Measurements from ENCODE around the gene EIPR1.

Gene EIPR1

DNA sequence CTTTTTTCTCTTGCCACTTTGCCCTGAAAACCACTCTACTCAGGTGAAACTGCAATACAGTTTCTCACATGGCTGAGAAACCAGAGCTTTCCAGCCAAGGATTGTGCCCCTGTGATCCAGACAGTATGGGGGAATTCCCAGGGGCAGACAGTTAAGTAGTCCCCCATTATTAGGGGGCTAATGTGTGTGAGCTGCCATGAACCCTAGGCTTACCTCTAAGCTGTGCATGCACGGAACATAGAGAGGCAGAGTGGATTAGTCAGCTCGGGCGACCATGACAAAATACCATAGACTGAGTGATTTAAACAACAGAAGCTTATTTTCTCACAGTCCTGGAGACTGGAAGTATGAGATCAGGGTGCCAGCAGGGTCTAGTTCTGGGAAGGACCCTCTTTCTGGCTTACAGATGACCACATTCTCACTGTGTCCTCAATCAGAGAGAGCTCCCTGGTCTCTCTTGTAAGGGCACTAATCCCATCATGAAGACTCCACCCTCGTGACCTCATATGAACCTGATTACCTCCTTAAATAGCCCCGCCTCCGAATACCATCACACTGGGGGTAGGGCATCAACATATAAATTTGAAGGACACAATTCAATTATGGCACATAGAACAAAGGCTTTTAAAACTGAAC is 215.1 kb downstream of the EIPR1 start:
- Histone ChIP-seq H3K4me1 (ENCODE audit: control insufficient read depth, insufficient read depth, low read length) (no peaks in the 10 kb centered on the region), H3K36me3 (ENCODE audit: insufficient read depth, low read length) (no peaks in the 10 kb centered on the region), H3K4me2 (ENCODE audit: low read length) (no peak overlapping the region), H3K27me3 (ENCODE audit: control insufficient read depth, insufficient read depth, low read length) (no peaks in the 10 kb centered on the region), H3K4me3 (ENCODE audit: low read length) (no peak overlapping the region), H3K9me3 (replicated peaks; ENCODE audit: low read length) (no peaks in the 10 kb centered on the region), H3K9ac (ENCODE audit: low read depth, low read length) (no peak overlapping the region)

DNA sequence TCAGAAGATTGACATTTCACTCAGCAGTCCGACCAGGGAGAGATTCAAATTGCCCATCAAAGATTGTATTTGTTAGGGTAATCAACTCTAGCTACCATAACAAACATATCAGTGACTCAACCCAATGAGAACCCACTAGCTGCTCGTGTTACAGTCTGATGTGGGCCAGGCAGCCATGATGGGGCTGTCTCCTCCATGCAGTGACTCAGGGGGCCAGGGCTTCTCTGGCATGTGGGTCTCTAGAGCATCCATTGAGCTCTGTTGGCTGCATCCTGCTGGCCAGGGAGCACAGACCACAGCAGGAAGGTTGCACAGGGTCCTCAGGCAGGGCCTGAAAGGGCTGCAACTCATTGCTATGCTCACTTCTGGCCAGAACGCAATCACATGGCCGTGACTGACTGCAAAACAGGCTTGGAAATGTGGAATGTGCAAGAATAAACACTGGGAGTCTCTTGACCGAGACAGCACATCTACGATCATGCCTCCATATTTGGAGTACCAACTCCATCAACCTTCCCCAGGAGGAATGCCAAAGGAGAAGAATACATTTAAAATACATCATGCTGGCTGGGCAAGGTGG is 216.8 kb downstream of the EIPR1 start:
- no peak overlapping the region for H3K4me3 ChIP-seq (ENCODE audit: low read length)
- no peak overlapping the region for H3K4me2 ChIP-seq (ENCODE audit: low read length)
- no peak overlapping the region for H3K9ac ChIP-seq (ENCODE audit: low read depth, low read length)
- no peaks in the 10 kb centered on the region for H3K27me3 ChIP-seq (ENCODE audit: control insufficient read depth, insufficient read depth, low read length)
- H3K4me1 ChIP-seq (ENCODE audit: control insufficient read depth, insufficient read depth, low read length), result no peaks in the 10 kb centered on the region
- no peaks in the 10 kb centered on the region for H3K9me3 ChIP-seq (replicated peaks; ENCODE audit: low read length)
- no peaks in the 10 kb centered on the region for H3K36me3 ChIP-seq (ENCODE audit: insufficient read depth, low read length)

DNA sequence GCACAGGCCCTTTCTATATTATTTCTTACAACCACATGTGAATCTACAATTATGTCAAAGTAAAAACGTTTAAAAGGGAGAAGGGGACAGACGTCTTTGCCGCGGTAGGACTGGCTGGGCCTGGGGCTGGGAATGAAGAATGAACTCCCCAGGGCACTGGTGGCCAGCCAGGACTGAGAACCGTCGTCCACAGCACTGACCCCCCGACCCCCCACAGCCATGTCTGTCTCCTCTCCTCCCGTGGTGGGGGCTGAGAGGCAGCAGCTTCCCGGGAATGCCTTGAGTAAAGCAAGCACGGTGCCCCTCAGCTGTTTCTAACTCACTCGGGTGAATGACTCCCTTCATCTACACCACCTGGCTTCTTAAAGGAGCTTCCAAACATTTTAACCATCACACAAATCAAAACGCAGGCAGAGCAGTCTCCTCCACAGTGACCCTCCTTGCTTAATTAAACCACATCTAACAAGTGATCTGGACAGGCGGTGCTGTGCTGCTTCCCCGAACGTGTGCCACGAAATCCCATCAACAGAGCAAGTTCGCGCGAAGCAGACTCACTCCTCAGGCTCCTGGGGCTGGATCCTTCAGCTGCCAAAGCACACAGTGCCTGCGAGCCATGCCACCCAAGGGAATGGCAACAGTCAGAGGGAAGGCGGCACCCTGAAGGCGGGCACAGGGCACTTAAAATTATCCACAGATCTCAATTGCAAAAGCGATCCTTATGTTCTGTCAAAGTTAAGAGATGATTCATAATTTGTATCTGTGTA is 217.7 kb downstream of the EIPR1 start:
- Histone ChIP-seq H3K4me3 (ENCODE audit: low read length) (no peak overlapping the region), H3K4me2 (ENCODE audit: low read length) (no peak overlapping the region), H3K9me3 (replicated peaks; ENCODE audit: low read length) (no peaks in the 10 kb centered on the region), H3K27me3 (ENCODE audit: control insufficient read depth, insufficient read depth, low read length) (no peaks in the 10 kb centered on the region), H3K4me1 (ENCODE audit: control insufficient read depth, insufficient read depth, low read length) (no peaks in the 10 kb centered on the region), H3K36me3 (ENCODE audit: insufficient read depth, low read length) (no peaks in the 10 kb centered on the region), H3K9ac (ENCODE audit: low read depth, low read length) (no peak overlapping the region)

DNA sequence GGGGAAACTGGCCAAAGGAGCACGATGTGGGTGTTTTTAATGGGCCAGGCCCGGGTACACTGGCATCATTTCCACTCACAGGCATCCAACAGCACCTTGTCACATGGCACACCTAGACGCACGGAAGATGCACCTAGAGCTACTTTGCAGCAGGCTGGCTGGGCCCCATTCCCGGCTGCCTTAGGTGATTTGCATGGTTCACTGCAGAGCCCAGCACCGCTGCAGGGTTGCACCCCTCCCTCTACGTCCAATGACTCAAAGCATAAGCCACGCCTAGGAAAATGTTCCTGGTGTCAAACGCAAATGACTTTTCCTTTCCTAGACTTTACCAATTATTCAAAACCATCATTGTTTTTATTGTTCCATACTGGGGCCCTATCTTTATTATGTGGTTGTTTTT is 222.9 kb downstream of the EIPR1 start:
- no peak overlapping the region for H3K9ac ChIP-seq (ENCODE audit: low read depth, low read length)
- H3K9me3 ChIP-seq (replicated peaks; ENCODE audit: low read length), result no peaks in the 10 kb centered on the region
- H3K4me1 ChIP-seq (ENCODE audit: control insufficient read depth, insufficient read depth, low read length), result no peaks in the 10 kb centered on the region
- H3K4me2 ChIP-seq (ENCODE audit: low read length), result no peak overlapping the region
- H3K27me3 ChIP-seq (ENCODE audit: control insufficient read depth, insufficient read depth, low read length), result no peaks in the 10 kb centered on the region
- no peak overlapping the region for H3K4me3 ChIP-seq (ENCODE audit: low read length)
- H3K36me3 ChIP-seq (ENCODE audit: insufficient read depth, low read length), result no peaks in the 10 kb centered on the region

DNA sequence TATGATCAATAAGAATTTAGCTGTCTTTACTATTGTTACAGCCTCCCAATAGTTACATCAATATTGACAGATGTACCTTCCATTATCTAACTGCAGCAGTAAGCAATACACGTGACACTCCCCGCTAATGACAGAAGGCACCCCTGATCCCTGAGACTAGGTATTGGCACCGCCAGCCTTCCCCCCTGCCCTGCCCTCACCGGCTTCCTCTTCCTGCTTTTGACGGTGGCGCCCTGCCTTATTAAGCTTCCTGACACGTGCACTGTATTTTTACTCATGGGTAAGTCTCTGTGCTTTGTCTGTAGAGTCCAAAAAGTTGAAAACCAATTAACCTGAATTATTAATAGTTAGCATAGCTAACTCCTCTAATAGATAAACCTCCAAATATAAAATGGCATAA is 223.5 kb downstream of the EIPR1 start:
- Histone ChIP-seq H3K4me1 (ENCODE audit: control insufficient read depth, insufficient read depth, low read length) (no peaks in the 10 kb centered on the region), H3K36me3 (ENCODE audit: insufficient read depth, low read length) (no peaks in the 10 kb centered on the region), H3K27me3 (ENCODE audit: control insufficient read depth, insufficient read depth, low read length) (no peaks in the 10 kb centered on the region), H3K9ac (ENCODE audit: low read depth, low read length) (no peak overlapping the region), H3K9me3 (replicated peaks; ENCODE audit: low read length) (no peaks in the 10 kb centered on the region), H3K4me2 (ENCODE audit: low read length) (no peak overlapping the region), H3K4me3 (ENCODE audit: low read length) (no peak overlapping the region)

DNA sequence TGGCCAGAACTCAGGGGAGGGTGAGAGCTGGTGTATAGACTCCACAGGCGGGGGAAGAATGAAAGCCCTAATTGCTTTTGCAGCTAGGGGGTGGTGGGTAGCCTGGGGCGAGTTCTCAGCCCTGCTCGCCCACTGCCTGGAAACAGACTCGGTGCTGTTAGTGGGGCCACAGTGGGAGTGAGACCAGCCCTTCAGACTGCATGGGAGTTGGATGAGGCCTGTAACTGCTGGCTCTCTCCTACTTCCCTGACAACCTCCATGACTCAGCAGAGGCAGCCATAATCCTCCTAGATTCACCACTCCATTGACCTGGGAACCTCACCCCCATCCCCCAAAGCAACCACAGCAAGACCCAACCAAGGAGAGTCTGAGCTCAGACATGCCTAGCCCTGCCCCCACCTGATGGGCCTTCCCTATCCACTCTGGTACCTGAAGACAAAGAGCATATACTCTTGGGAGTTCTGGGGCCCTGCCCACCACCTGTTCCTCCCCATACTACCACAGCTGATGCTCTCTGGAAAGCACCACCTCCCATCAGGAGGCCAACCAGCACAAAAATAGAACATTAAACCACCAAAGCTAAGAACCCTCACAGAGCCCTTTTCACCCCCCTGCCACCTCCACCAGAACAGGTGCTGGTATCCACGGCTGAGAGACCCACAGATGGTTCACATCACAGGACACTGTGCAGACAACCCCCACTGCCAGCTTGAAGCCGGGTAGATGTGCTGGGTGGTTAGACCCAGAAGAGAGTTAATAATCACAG is 226.3 kb downstream of the EIPR1 start:
- no peak overlapping the region for H3K4me2 ChIP-seq (ENCODE audit: low read length)
- H3K4me3 ChIP-seq (ENCODE audit: low read length), result no peak overlapping the region
- no peaks in the 10 kb centered on the region for H3K4me1 ChIP-seq (ENCODE audit: control insufficient read depth, insufficient read depth, low read length)
- no peaks in the 10 kb centered on the region for H3K36me3 ChIP-seq (ENCODE audit: insufficient read depth, low read length)
- H3K9ac ChIP-seq (ENCODE audit: low read depth, low read length), result no peak overlapping the region
- no peaks in the 10 kb centered on the region for H3K9me3 ChIP-seq (replicated peaks; ENCODE audit: low read length)
- no peaks in the 10 kb centered on the region for H3K27me3 ChIP-seq (ENCODE audit: control insufficient read depth, insufficient read depth, low read length)

DNA sequence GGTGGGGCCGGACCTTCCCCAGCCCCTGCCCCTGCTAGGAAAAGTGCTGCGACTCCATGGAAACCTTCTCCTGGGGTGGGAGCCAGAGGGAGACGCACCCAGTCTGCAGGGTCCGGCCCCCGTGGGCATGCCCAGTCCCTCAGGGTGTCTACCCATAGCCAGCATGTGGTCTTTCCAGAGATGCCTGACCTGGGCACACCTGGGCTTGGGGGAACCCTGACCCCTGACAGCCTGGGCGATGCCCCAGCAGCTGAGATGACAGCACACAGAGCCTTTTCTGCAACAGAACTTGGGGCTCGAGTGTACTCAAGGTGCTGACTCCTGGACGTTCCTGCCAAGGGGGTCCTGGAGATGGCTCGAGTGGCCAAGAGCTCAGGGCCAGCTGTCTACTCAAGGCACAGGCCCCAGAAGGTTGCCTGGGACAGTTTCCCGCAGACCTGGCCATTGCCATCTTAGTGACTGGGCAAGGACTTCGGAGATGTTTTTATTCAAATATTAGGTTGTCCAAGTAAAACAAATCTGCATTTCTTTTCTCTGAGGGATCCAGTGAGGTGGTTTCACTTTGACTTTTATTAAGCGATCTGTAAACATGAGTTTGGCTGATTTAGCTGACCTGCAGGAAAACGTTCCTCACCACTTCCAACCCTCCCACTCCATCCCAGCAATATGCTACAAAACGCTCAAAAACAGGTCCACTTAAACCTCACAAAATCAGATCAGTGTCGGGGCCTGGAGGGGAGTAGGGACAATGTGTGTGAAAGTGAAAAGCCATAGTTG is 228.0 kb downstream of the EIPR1 start:
- Histone ChIP-seq H3K9me3 (replicated peaks; ENCODE audit: low read length) (no peaks in the 10 kb centered on the region), H3K4me1 (ENCODE audit: control insufficient read depth, insufficient read depth, low read length) (no peaks in the 10 kb centered on the region), H3K9ac (ENCODE audit: low read depth, low read length) (no peak overlapping the region), H3K36me3 (ENCODE audit: insufficient read depth, low read length) (no peaks in the 10 kb centered on the region), H3K27me3 (ENCODE audit: control insufficient read depth, insufficient read depth, low read length) (no peaks in the 10 kb centered on the region), H3K4me3 (ENCODE audit: low read length) (no peak overlapping the region), H3K4me2 (ENCODE audit: low read length) (no peak overlapping the region)

DNA sequence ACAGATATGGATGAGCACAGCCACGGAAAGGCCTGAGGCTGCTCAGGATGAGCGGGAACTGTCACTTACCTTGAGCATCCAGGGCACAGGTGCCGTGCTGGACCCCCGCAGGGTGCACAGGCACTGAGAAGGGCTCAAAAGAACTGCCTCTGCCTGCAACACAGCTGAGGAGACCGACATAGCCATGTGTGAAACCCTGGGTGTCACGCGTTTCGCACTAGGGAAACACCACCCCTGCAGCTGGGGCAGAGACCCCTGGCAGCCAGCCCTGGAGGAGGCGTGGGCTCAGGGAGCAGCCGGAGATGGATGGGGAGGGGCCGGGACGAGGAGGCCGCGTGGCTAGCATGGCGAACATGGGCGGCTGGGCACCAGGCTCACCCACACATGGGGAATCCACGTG is 228.9 kb downstream of the EIPR1 start:
- H3K4me1 ChIP-seq (ENCODE audit: control insufficient read depth, insufficient read depth, low read length), result no peaks in the 10 kb centered on the region
- H3K4me3 ChIP-seq (ENCODE audit: low read length), result no peak overlapping the region
- no peaks in the 10 kb centered on the region for H3K36me3 ChIP-seq (ENCODE audit: insufficient read depth, low read length)
- H3K9me3 ChIP-seq (replicated peaks; ENCODE audit: low read length), result no peaks in the 10 kb centered on the region
- no peak overlapping the region for H3K9ac ChIP-seq (ENCODE audit: low read depth, low read length)
- no peaks in the 10 kb centered on the region for H3K27me3 ChIP-seq (ENCODE audit: control insufficient read depth, insufficient read depth, low read length)
- no peak overlapping the region for H3K4me2 ChIP-seq (ENCODE audit: low read length)

DNA sequence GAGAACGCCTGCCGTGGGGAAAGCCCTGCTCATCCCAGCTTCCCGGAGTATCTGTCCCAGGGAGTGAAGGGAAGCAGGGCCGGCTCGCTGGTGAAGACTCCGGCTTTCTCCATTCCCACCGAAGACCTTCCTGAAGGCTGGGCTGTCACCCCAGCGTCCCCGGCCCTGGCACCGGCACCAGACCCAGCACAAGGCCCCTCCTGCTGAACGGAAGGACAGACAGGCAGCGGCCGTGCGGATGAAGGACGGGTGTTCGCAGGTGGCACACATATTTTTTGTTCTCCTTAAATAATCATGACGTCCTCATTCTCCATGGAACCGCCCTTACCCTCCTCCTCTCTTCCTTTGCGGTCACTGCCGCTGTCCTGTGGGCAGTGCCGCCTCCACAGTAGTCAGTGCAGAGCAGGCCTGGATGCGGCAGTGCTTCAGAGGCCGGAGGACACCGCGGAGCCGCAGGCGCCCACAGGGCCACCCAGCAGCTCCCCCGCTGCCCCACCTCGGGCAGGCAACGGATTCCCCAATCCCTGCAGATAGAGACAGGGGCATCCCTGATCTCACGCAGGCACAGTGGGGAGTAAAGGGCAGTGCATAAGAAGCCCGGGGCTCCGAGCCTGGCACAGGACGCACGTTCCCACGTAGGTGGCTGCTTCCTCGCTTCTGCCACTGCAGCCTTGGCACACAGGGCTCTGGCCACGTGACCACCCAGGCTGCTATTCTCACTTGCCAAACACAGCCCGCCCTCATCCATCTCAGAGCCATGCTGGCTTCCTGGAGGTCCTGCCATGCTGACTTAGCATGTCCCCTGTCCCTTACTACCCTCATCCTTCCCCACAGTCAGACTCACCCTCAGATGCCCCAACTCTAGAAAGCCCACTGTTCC is 229.7 kb downstream of the EIPR1 start:
- Histone ChIP-seq H3K9ac (ENCODE audit: low read depth, low read length) (no peak overlapping the region), H3K36me3 (ENCODE audit: insufficient read depth, low read length) (no peaks in the 10 kb centered on the region), H3K4me1 (ENCODE audit: control insufficient read depth, insufficient read depth, low read length) (no peaks in the 10 kb centered on the region), H3K4me3 (ENCODE audit: low read length) (no peak overlapping the region), H3K4me2 (ENCODE audit: low read length) (no peak overlapping the region), H3K27me3 (ENCODE audit: control insufficient read depth, insufficient read depth, low read length) (no peaks in the 10 kb centered on the region), H3K9me3 (replicated peaks; ENCODE audit: low read length) (no peaks in the 10 kb centered on the region)

DNA sequence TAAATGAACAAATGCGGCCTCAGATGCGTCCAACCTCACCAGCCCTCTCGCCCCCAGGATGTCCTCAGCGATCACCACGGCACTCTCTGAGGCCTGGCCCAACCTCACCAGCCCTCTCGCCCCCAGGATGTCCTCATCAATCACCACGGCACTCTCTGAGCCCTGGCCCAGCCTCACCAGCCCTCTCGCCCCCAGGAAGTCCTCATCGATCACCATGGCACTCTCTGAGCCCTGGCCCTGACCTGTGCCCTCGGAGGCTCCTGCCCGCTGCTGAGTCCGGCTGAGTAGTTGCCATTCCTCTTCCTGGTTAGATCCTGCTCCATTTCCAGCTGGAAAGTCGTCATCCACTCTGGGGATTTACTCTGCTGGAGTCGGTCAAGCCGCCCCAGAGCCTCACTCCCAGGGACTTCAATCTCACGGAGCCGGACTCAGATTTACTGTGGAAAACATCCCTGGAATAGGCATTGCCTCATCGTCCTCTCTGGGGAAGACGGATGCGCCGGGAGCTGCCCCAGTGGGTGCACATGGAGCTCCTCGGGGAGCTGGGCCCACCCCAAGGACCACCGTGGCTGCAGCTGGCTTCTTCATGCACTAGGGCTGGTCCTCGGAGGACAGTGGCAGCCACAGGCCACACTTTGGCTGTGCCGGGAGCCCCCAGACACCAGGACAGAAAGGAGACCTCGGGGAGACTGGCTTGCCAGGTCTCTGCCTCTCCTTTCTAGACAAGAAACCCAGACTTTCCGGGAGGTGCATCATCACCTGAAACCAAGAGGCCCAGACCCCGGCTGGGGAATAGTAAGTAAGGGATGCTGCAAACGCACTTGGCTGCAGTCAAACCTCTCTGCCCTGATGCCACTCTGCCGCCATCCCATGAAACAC is 230.6 kb downstream of the EIPR1 start:
- Histone ChIP-seq H3K4me1 (ENCODE audit: control insufficient read depth, insufficient read depth, low read length) (no peaks in the 10 kb centered on the region), H3K9me3 (replicated peaks; ENCODE audit: low read length) (no peaks in the 10 kb centered on the region), H3K36me3 (ENCODE audit: insufficient read depth, low read length) (no peaks in the 10 kb centered on the region), H3K4me3 (ENCODE audit: low read length) (no peak overlapping the region), H3K9ac (ENCODE audit: low read depth, low read length) (no peak overlapping the region), H3K4me2 (ENCODE audit: low read length) (no peak overlapping the region), H3K27me3 (ENCODE audit: control insufficient read depth, insufficient read depth, low read length) (no peaks in the 10 kb centered on the region)
